Neural cell (in vitro differentiated cells): ENCODE data around the gene CCT4.

Source experiments
- CTCF ChIP-seq: fragments of 450-650 bp; IDR thresholded peaks from 2 replicates; pipeline ENCODE4 v1.5.1; 2014; ENCODE audit warnings: antibody characterized with exemption, mild to moderate bottlenecking, moderate library complexity; ENCODE audit not compliant: poor library complexity, severe bottlenecking
- EP300 ChIP-seq: fragments of 450-650 bp; conservative IDR thresholded peaks from 2 replicates; pipeline ENCODE4 v1.6.1; 2014; ENCODE audit warnings: antibody characterized with exemption, mild to moderate bottlenecking, moderate library complexity; ENCODE audit not compliant: poor library complexity, severe bottlenecking
- EZH2 ChIP-seq: fragments of 200-600, 300-800 bp; shearing (Covaris generic), sonication (generic); IDR thresholded peaks from 2 replicates; pipeline ENCODE4 v1.6.1; 2014; ENCODE audit warnings: antibody characterized with exemption, low read length, borderline replicate concordance, mild to moderate bottlenecking; ENCODE audit not compliant: insufficient read depth, poor library complexity, severe bottlenecking
- MXI1 ChIP-seq: fragments of 450-650 bp; conservative IDR thresholded peaks from 2 replicates; pipeline ENCODE4 v1.6.1; 2014; ENCODE audit warnings: antibody characterized with exemption, mild to moderate bottlenecking; ENCODE audit not compliant: poor library complexity, severe bottlenecking
- POLR2AphosphoS5 ChIP-seq: IDR thresholded peaks from 2 replicates; pipeline ENCODE4 v1.6.1; 2012
- RAD21 ChIP-seq: fragments of 450-650 bp; conservative IDR thresholded peaks from 2 replicates; pipeline ENCODE4 v1.6.1; 2014; ENCODE audit warnings: antibody characterized with exemption, mild to moderate bottlenecking, moderate library complexity
- REST ChIP-seq: IDR thresholded peaks from 2 replicates; pipeline ENCODE4 v1.6.1; 2012; ENCODE audit warnings: borderline replicate concordance

GRCh38 chr2:61906186-61906470, 17.7 kb upstream of the CCT4 start:
- TF ChIP-seq CTCF (no peak), EP300 (no peak), RAD21 (no peak), POLR2AphosphoS5 (no peak), REST (no peak), EZH2 (no peak), MXI1 (no peak)
